Hepatocyte (in vitro differentiated cells): ENCODE results near the gene CTCFL. TPM values are rescaled to one million over a fixed set of nuclear protein-coding genes. Genes with fewer than 3 reads are reported as not detected.

Source experiments
- DNase-seq: peaks from one replicate; pipeline ENCODE4 v3.0.0-alpha.2; 2016; ENCODE audit warnings: low spot score
- H2AFZ ChIP-seq: fragments of 200-600 bp; sonication (generic); 2 replicates; pipeline ENCODE4 v1.6.0; 2016; ENCODE audit warnings: antibody characterized with exemption, mild to moderate bottlenecking
- H3K27ac ChIP-seq: fragments of 200-600 bp; sonication (generic); 2 replicates; pipeline ENCODE4 v1.5.1; 2016; ENCODE audit warnings: mild to moderate bottlenecking
- H3K27me3 ChIP-seq: fragments of 200-600 bp; sonication (generic); 2 replicates; pipeline ENCODE4 v1.6.1; 2016
- H3K36me3 ChIP-seq: fragments of 200-600 bp; sonication (generic); replicated peaks from 2 replicates; pipeline ENCODE4 v1.5.1; 2016; ENCODE audit warnings: low read depth; ENCODE audit not compliant: insufficient read depth
- H3K4me1 ChIP-seq: fragments of 200-600 bp; sonication (generic); 2 replicates; pipeline ENCODE4 v1.5.1; 2016; ENCODE audit warnings: mild to moderate bottlenecking, moderate library complexity; ENCODE audit not compliant: insufficient read depth
- H3K4me2 ChIP-seq: fragments of 200-600 bp; sonication (generic); 2 replicates; pipeline ENCODE4 v1.6.0; 2016
- H3K4me3 ChIP-seq: fragments of 200-600 bp; sonication (generic); 2 replicates; pipeline ENCODE4 v1.5.1; 2016; ENCODE audit warnings: mild to moderate bottlenecking
- H3K79me2 ChIP-seq: fragments of 200-600 bp; sonication (generic); 2 replicates; pipeline ENCODE4 v1.6.0; 2017; ENCODE audit warnings: mild to moderate bottlenecking
- H3K9me2 ChIP-seq: fragments of 200-600 bp; sonication (generic); replicated peaks from 2 replicates; pipeline ENCODE4 v1.6.0; 2017; ENCODE audit warnings: mild to moderate bottlenecking; ENCODE audit not compliant: insufficient read depth
- H3K9me3 ChIP-seq: fragments of 200-600 bp; sonication (generic); 2 replicates; pipeline ENCODE4 v1.5.1; 2016; ENCODE audit warnings: low read depth, mild to moderate bottlenecking
- H4K20me1 ChIP-seq: fragments of 200-600 bp; sonication (generic); 2 replicates; pipeline ENCODE4 v1.6.0; 2016; ENCODE audit warnings: mild to moderate bottlenecking; ENCODE audit not compliant: insufficient read depth, poor library complexity, severe bottlenecking
- CTCF ChIP-seq: fragments of 200-600 bp; sonication (generic); IDR thresholded peaks from 2 replicates; pipeline ENCODE4 v1.5.1; 2016; ENCODE audit warnings: antibody characterized with exemption, mild to moderate bottlenecking; ENCODE audit not compliant: poor library complexity
- EZH2 ChIP-seq: fragments of 200-600 bp; sonication (generic); IDR thresholded peaks from 2 replicates; pipeline ENCODE4 v1.6.1; 2016; ENCODE audit warnings: antibody characterized with exemption, mild to moderate bottlenecking, borderline replicate concordance
- EZH2phosphoT487 ChIP-seq: fragments of 200-600 bp; sonication (generic); IDR thresholded peaks from one replicate; pipeline ENCODE4 v1.6.1; 2018; ENCODE audit warnings: antibody characterized with exemption, mild to moderate bottlenecking, low read depth, moderate library complexity; ENCODE audit not compliant: unreplicated experiment, severe bottlenecking
- WGBS: methylation state at CpG from one replicate; pipeline ENCODE4 v1.1.6; 2016; ENCODE audit warnings: low lambda C conversion rate; ENCODE audit errors: missing lambda C conversion rate; 5-methylcytosine and 5-hydroxymethylcytosine counted together
- polyA plus RNA-seq: library from polyadenylated mRNA; unstranded; fragments of >200 nt; fragmentation: Nextera tagmentation; extraction: Ambion mirVana; gene quantifications from 2 replicates; pipeline ENCODE4 v1.2.1, GENCODE V29; 2016
- total RNA-seq: library from RNA; depleted of rRNA; stranded (reverse); fragments of >200 nt; gene quantifications from 2 replicates; pipeline ENCODE4 v1.2.3, GENCODE V29; 2014

CTCFL gene
- total and polyA plus RNA-seq, 2 experiments from 2014 or later = not detected

GRCh38 chr20:57566803-57567459 lies 42.0 kb upstream of the CTCFL start:
- H3K27me3 ChIP-seq = no peaks in the 10 kb centered on the region
- H3K4me1 ChIP-seq = peaks cover 8% of the 10 kb centered on the region
- H3K36me3 ChIP-seq = no peaks in the 10 kb centered on the region
- no peaks in the 10 kb centered on the region for H3K9me2 ChIP-seq
- WGBS = 84% methylated on average over 10 of the region's 10 CpGs
- no peak overlapping the region for H2AFZ ChIP-seq
- DNase-seq = no peak
- H3K79me2 ChIP-seq = no peaks in the 10 kb centered on the region
- H4K20me1 ChIP-seq = no peaks in the 10 kb centered on the region
- no peak overlapping the region for H3K4me2 ChIP-seq
- H3K9me3 ChIP-seq = no peaks in the 10 kb centered on the region
- no peak overlapping the region for H3K4me3 ChIP-seq
- no peak overlapping the region for H3K27ac ChIP-seq
- no peak for TF ChIP-seq EZH2phosphoT487
- TF ChIP-seq EZH2 = no peak
- no peak for TF ChIP-seq CTCF

DNA sequence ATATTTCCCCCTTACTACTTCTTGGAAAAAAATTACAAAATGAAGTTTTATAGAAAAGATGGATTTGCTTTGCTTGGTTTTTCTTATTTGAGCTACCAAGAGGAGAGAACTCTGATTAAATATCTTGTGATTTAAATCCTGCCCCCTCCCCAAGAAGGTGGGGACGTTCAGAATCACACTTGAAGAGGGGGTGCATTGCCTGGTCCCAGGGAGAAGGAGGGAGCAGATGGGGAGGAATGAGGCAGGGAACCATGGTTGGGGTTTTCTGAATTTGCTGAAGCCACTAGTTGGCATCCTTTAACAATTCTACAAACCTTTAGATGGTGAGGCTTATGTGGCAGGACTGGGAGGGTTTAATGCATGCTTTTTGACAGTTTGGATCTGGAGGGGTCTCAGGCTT lies 41.5 kb upstream of the CTCFL start:
- WGBS = 35% methylated on average over 1 of the region's 1 CpG
- Histone ChIP-seq H3K9me3 (no peaks in the 10 kb centered on the region), H3K27ac (no peak overlapping the region)

DNA sequence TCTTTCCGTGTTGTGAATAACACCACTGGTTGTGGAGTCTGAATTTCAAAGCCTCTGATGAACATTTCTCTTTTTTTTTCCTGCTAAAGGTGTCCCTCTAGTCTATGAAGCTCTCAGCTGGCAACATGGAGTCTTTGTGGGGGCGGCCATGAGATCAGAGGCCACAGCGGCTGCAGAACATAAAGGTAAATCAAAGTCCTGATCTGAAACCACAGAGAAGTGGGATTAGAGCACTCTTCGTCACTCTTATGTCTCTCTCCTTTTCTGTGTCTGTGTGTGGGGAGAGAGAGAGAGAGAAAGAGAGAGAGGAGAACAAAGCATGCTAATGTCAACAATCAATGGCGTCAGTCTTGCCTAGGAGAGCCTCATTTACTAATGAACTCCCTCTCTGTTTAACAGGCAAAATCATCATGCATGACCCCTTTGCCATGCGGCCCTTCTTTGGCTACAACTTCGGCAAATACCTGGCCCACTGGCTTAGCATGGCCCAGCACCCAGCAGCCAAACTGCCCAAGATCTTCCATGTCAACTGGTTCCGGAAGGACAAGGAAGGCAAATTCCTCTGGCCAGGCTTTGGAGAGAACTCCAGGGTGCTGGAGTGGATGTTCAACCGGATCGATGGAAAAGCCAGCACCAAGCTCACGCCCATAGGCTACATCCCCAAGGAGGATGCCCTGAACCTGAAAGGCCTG lies 40.2 kb upstream of the CTCFL start:
- 88% methylated on average over 11 of the region's 11 CpGs for WGBS
- no peak overlapping the region for H3K27ac ChIP-seq
- no peaks in the 10 kb centered on the region for H3K9me3 ChIP-seq
- no peaks in the 10 kb centered on the region for H3K9me2 ChIP-seq
- H2AFZ ChIP-seq = no peak overlapping the region
- no peaks in the 10 kb centered on the region for H3K79me2 ChIP-seq
- H3K27me3 ChIP-seq = no peaks in the 10 kb centered on the region
- no peak for DNase-seq
- H3K36me3 ChIP-seq = no peaks in the 10 kb centered on the region
- H3K4me2 ChIP-seq = no peak overlapping the region
- H4K20me1 ChIP-seq = no peaks in the 10 kb centered on the region
- no peak for TF ChIP-seq EZH2phosphoT487
- no peak for TF ChIP-seq EZH2
- TF ChIP-seq CTCF = no peak
- H3K4me1 ChIP-seq = peaks cover 11% of the 10 kb centered on the region
- no peak overlapping the region for H3K4me3 ChIP-seq

More for the DNA sequence above, 41.5 kb upstream of the CTCFL start:
- no peak overlapping the region for H3K4me2 ChIP-seq
- no peak overlapping the region for H2AFZ ChIP-seq
- no peaks in the 10 kb centered on the region for H4K20me1 ChIP-seq
- no peaks in the 10 kb centered on the region for H3K27me3 ChIP-seq
- no peak overlapping the region for H3K4me3 ChIP-seq
- no peak for DNase-seq
- no peaks in the 10 kb centered on the region for H3K36me3 ChIP-seq
- TF ChIP-seq EZH2 (no peak), EZH2phosphoT487 (no peak), CTCF (no peak)
- no peaks in the 10 kb centered on the region for H3K9me2 ChIP-seq
- H3K4me1 ChIP-seq = peaks cover 10% of the 10 kb centered on the region
- no peaks in the 10 kb centered on the region for H3K79me2 ChIP-seq
